Sigmoid colon (tissue), 4 donors: Measurements from ENCODE around the gene MYO19.

ENCODE experiments used
- CTCF ChIP-seq, 4 experiments: fragments of 450-650 bp in 3 of 4; fragments of 200-600 bp in 1 of 4; IDR thresholded peaks; one replicate each; pipeline ENCODE4 v1.5.1; 2016 to 2019; ENCODE audit warnings: antibody characterized with exemption in 4 of 4, mild to moderate bottlenecking in 3 of 4, moderate library complexity in 2 of 4
- EP300 ChIP-seq, 4 donors: sonication (generic); formaldehyde crosslinking; IDR thresholded peaks; one replicate each; pipeline ENCODE4 v1.6.1; 2017; ENCODE audit warnings: antibody characterized with exemption in 4 of 4
- POLR2A ChIP-seq, 2 donors: fragments of 450-650 bp; IDR thresholded peaks; one replicate each; pipeline ENCODE4 v1.6.1; 2016; ENCODE audit warnings: antibody characterized with exemption in 2 of 2, mild to moderate bottlenecking in 2 of 2, moderate library complexity in 2 of 2
- POLR2AphosphoS5 ChIP-seq, 4 donors: sonication (generic); formaldehyde crosslinking; IDR thresholded peaks; one replicate each; pipeline ENCODE4 v1.6.1; 2017; ENCODE audit warnings: antibody characterized with exemption in 4 of 4

GRCh38 chr17:36547776-36548175 is 13.1 kb upstream of the MYO19 start:
- TF ChIP-seq CTCF (IDR thresholded peaks at IDR 0.05) (no peak), POLR2A (IDR thresholded peaks at IDR 0.05) (no peak), POLR2AphosphoS5 (IDR thresholded peaks at IDR 0.05) (no peak), EP300 (IDR thresholded peaks at IDR 0.05) (no peak)
